HG03095 (cell line): Measurements from ENCODE around the gene CELF2.

ENCODE experiments used
- ATAC-seq: cut with Tn5 transposase; IDR thresholded peaks from one replicate; pipeline ENCODE4 v1.9.1; 2021; ENCODE audit warnings: moderate library complexity; ENCODE audit not compliant: unreplicated experiment

Gene CELF2

DNA sequence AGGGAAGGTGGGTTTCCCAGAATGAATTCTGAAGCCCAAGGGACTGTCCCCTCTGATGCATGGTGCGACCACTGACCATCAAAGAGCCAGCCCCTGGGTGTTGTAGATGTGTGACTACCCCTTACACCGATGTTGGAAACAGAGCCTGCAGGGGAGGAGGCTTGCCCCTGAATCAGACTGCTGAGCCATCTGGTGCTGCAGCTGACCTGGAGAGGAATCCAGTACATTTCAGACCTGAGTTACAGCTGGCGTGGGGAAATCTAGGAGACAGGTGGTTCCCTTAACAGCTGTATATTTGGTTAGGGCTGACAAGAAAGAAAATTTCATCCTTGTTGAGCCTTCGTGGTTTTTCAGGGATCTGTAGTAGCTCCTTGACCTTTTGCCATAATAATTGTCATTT lies 195.5 kb downstream of the CELF2 start:
- no peak for ATAC-seq

DNA sequence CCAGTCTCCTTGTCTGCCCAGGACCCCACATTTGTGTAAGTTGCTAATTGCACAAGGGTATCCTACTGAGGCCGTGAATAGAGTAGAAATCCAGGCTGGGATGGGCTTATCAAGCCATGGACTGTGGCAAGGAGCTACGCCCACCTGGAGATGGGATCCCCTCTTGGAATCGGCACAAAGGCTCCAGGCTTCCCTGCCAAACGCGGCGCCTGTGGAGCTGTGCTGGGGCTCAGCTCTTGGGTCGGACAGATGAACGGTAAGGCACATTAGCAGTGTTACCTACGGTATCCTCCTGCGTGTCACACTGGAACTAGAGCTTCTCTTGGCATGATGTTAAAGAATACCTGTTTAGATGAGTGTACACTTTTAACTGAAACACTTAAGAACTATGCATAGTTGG lies 196.7 kb downstream of the CELF2 start:
- ATAC-seq: no peak

DNA sequence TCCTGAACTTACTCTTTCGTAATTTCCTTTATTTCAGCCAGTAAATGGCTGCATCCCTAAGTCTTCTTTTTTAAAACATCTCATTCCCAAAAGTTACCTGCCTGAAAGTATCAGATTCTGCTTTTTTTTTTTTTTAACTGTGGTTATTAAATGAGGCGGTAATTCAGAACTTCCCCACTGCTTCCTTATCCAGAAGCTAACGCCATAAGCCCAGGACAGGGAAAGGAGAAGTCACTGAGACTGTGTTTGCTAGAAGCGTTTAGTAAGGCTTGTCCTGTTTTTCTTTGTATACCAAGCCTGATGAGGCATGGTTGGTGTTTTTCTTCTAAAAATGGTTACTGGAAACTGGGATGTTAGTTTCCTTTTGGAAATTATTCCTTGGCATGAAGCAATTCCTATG lies 197.8 kb downstream of the CELF2 start:
- ATAC-seq: no peak

DNA sequence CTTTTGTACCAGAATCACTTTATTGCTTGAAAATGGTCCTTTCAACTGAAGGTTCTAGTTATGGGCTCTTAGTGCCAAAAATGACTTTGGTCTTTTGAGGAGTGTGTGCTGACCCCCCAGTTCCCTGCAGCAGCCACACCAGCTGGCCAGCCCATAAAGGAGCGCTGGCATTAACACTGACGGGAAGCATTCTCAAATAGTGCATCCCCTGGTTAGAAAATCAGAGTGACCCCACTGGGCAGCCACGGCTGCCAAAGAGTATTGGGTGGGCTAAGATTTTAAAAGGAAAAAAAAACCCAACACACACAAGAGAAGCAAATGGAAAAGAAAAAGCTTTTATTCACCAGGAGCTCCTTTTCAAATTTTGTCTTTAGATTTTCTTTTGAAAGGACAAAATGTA lies 199.8 kb downstream of the CELF2 start:
- no peak for ATAC-seq

DNA sequence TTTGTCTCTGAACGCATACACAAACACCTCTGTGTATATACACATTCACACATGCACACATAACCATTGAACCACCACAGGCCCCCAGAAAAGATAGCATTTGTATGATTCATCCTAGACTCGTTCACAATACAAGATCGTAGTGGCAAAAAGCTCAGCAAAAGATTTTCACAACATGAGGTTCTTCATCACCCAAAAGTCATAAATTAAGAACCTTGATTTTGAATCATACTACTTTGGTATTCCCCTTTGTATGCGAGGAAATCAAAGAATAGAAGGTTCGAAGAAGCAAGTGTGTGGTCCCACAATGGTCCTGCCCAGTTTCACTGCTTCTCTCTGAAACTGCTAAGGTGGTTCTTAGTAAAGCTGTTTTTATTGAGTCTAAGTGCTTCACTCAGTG lies 200.7 kb downstream of the CELF2 start:
- ATAC-seq: no peak

DNA sequence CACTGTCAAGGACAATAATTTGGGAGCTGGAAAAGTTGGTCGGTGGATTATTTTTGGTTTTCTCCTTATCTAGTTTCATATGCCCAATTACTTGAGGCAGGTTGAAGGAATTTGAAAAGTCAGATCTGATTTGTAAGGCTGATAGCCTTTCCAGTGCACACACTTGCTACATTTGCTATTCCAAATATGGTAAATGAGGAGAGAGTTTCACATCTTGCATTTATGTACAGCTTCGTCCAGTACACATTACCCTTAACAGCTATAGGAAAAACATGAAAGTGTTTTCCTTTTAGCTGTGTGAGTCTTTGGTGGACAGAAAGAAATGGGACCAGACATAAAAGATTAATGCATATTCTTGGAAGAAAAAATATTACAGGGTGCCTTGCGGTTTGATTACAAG lies 201.8 kb downstream of the CELF2 start:
- no peak for ATAC-seq

DNA sequence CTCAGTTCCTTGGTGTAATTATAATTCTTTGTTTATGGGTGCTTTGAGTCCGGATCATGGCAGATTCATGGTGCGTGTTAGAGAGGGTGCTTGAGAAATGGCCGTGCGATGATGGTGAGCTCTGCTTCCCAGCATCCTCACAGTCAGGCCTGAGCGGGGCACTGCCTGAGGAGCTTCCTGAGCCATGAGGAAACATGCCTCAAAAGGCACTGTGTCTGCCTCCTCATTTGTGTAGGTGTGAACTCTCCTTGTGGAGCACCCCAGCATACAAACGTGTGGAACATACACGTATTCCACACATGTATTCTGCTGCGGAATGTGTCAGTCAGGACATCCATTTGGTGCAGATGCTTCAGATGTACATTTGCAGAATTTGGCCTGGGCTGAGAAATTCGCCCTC lies 205.4 kb downstream of the CELF2 start:
- no peak for ATAC-seq

- no peak for ATAC-seq
These were observed 206.0 kb downstream of the CELF2 start for GRCh38 chr10:11223507-11224140.

DNA sequence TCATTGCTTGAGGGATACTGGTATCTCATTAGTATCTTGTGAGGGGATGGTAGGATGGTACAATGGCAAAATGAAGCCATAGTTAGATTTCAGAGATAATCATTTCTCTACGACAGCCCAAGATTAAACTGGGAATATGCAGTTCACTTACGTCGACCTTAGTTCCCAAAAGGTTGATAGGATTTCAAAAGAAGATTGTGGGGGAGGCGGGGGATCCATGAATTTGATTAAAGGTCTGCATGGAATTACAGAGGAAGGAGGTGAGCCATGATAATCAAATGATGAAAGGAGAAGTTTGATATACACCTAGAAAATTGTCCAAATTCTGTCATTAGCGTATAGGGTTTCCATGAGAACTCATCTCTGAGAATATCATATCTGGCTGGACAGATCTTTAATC lies 206.6 kb downstream of the CELF2 start:
- ATAC-seq: no peak

DNA sequence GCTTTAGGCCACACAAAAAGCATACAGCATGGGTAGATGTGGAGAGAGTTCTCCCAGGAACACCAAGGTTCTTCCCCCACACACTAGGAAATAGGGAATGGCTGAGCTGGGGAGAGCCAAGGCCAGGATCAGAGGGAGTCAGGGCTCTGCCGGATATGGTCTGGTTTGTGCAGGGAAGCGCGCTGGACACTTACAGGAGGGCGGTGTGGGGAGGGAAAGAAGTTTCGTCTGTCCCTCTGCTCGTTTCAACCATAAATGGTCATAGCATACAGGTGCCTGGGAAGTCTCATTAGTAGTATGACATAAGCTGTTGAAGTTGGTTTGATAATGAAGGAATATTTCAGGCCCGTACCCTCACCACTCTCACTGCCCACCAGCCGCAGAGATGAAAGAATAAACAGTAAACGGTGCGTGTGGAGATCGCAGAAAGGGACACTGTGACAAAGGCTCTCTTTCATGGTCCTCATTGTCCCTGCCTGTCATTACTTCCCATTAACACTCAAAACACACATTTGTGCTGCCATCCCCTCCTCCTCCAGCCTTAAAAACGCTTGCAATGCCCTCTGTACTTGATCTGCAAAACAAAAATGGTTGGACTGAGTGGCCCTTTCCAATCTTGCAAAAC lies 207.2 kb downstream of the CELF2 start:
- ATAC-seq: no peak

GRCh38 chr10:11225935-11226334 lies 208.3 kb downstream of the CELF2 start:
- peak; percentile 59 for ATAC-seq

DNA sequence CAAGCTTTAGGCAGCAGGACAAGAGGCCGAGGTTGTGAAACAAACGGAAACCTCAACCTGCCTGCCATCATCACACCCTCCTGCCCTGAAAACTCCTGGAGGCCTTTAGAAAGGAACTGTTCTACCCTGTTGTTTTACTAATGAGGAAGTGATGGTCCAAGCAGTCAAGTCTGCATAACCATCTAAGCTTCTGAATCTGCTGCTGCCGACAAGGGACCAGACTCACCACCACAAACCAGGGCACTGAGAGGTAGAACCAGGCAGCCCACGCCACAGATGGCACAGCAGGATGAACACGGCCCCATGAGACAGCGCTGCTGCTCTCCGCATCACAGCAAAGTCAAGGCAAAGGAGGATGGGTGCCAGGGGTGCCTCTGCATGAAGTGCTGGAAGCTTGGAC lies 209.4 kb downstream of the CELF2 start:
- peak; percentile 30 for ATAC-seq

DNA sequence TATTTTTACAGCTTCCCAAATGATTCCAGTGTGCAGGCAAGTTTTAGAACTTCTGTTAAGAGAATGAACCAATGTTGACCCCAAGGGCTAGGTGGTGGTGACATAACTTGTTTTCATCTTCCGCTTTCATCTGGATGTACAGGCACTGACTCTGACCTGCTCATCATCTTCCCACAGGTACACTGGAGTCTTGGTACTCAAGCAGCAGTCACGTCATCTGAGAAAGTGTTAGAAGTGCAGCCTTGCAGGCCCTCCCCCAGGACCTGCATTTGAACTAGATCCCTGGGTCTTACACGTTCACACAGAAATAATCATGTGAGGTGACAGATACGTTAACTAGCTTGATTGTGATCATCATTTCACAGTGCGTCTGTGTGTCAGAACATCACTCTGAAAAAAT lies 212.2 kb downstream of the CELF2 start:
- no peak for ATAC-seq

DNA sequence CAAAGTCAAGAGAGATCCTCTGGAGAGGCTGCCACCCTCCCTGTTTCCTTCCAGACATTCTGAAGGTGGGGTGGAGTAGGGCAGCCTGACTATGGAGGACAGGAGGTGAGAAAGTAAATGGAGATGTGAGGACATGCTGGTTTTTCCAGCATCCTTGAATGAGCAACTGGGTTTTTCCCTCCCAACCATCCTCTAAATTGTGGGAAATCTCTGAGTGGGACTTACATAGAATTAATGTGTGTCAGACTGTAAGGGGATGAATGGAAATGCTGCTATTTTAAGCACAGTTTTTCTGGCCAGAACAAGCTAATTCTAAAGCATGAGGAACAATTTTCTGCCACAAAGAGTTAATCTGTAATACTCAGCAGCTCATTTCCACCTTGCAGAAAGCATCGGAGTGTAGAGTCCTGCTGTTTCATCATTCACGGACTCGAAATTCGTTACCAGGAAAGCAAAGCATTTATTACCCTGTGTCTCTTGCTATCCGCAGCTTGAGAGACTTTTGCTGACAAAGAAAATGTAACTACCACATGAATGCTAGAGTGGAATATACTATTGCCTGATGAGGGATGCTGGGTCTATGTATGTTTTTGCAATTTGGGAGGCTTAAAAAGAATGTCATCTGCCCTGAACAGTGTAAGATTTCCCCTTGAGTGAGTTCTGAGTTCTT lies 213.0 kb downstream of the CELF2 start:
- ATAC-seq: no peak

GRCh38 chr10:11231285-11231684 lies 213.6 kb downstream of the CELF2 start:
- no peak for ATAC-seq

GRCh38 chr10:11232222-11232961 lies 214.7 kb downstream of the CELF2 start:
- no peak for ATAC-seq

- ATAC-seq: no peak
These were observed 217.3 kb downstream of the CELF2 start for GRCh38 chr10:11234857-11235531.

DNA sequence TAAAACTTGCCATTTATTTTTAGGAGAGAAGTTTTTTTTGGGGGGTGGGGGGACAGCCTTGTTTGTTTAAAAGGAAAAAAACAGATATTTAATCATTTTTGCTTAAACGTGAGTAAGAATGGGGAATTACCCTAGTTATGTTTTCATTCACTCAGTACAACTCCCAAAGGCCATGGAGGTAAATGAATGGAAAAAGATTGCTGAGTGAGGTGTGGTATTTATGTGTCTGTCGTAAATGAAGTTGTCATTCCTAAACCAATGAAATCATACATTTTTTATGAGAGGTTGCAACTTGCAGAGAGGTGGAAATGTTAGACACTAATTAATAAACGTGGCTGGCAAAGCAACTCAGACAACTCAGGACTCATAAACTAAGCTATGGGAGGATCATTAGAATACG lies 218.1 kb downstream of the CELF2 start:
- ATAC-seq: no peak

- ATAC-seq: peak; percentile 60
These were observed 218.6 kb downstream of the CELF2 start for GRCh38 chr10:11236234-11236633.

DNA sequence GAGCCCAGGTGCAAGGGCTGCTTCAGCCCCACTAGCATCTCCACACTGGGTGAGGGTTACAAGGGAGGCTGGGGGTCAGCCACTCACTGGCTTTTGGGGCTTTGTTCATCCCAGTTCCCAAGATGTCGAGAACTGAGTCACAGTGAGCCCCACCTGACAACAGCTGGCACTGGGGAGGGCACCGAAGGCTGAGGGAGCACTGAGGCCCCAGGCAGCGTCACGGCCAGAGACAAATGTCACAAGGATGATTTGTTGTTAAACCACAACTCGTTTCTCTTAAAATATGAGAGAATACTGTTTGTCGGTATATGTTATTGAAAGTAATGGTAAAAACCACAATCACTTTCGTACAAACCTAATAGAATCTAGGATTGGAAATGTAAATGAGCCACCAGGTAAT lies 219.9 kb downstream of the CELF2 start:
- ATAC-seq: no peak

GRCh38 chr10:11238893-11239292 lies 221.2 kb downstream of the CELF2 start:
- ATAC-seq: no peak
